Lower leg skin (tissue), 4 donors: ENCODE results near the gene CCDC136. TPM values are rescaled to one million over a fixed set of nuclear protein-coding genes. Genes with fewer than 3 reads are reported as not detected.

Experiments
- DNase-seq, 2 donors: peaks; one replicate each; pipeline ENCODE4 v3.0.0-alpha.2; 2019; ENCODE audit warnings: low spot score in 2 of 2
- H3K4me3 ChIP-seq: fragments of 200-600 bp; sonication (generic); 2 replicates; pipeline ENCODE4 v1.5.1; 2017; ENCODE audit warnings: mild to moderate bottlenecking, low read depth; ENCODE audit not compliant: poor library complexity, severe bottlenecking
- POLR2A ChIP-seq, 2 donors: fragments of 450-650 bp; IDR thresholded peaks; one replicate each; pipeline ENCODE4 v1.6.1; 2016 to 2017; ENCODE audit warnings: antibody characterized with exemption in 2 of 2, mild to moderate bottlenecking in 1 of 2, moderate library complexity in 1 of 2
- WGBS, 2 donors: methylation state at CpG; one replicate each; pipeline ENCODE4 v1.1.5; 2018; 5-methylcytosine and 5-hydroxymethylcytosine counted together
- intact Hi-C: fragments of 100-400 bp; cut with DNase I; formaldehyde crosslinking; loops from one replicate; pipeline ENCODE4 v1.15.0; 2023; ENCODE audit warnings: low total_unique reads
- total RNA-seq, 4 donors: library from RNA; depleted of rRNA; stranded (reverse); fragments of >200 nt; gene quantifications; one replicate each; pipeline ENCODE4 v1.1.0, GENCODE V29; 2016
- TF ChIP-seq, protein P1 (sequence below), 3 donors: fragments of 450-650 bp; IDR thresholded peaks; one replicate each; pipeline ENCODE4 v1.5.1; 2016; ENCODE audit warnings: antibody characterized with exemption in 3 of 3, mild to moderate bottlenecking in 3 of 3, moderate library complexity in 2 of 3

Gene CCDC136
- total RNA-seq, 4 donors from 2014 or later, result 1.4 to 2.3 (median 1.8) TPM; not detected in 1

DNA sequence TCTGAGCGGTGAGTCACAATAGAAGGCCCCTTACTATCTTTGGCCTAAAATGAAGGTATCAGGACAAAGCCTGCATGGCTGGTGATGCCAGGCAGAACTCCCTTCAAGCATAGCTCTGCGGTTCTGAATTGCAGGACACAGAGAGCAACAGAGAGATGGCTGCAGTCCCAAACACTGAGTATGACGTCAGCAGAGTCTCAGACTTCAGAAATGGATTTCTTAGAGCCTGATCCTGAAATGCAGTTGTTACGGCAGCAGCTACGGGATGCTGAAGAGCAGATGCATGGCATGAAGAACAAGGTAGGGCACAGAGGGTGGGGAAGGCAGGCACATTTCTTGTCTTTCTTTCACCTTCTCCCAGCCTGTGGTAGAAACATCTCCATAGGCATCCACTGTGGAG is 13.5 kb downstream of the CCDC136 start:
- WGBS, 2 donors, result 91 to 94% methylated on average over 5 of the region's 5 CpGs
- intact Hi-C loops, result no loop called here
- no peak for DNase-seq

DNA sequence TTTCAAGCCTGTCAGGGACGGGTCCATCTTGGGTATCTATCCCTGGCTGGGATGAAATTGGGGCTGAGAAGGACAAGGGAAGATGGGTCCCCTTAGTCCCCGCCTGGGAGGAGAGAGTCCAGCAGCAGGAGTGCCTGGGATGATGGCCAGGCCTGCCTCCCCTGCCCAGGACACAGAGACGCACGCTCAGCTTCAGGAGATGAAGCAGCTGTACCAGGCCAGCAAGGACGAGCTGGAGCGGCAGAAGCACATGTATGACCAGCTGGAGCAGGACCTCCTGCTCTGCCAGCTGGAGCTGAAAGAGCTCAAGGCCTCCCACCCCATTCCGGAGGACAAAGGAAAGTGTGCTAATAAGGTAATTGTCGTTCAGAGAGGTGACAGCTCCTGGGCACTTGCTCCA is 15.4 kb downstream of the CCDC136 start:
- TF ChIP-seq POLR2A (IDR thresholded peaks at IDR 0.05), result no peak
- TF ChIP-seq, protein P1, sequence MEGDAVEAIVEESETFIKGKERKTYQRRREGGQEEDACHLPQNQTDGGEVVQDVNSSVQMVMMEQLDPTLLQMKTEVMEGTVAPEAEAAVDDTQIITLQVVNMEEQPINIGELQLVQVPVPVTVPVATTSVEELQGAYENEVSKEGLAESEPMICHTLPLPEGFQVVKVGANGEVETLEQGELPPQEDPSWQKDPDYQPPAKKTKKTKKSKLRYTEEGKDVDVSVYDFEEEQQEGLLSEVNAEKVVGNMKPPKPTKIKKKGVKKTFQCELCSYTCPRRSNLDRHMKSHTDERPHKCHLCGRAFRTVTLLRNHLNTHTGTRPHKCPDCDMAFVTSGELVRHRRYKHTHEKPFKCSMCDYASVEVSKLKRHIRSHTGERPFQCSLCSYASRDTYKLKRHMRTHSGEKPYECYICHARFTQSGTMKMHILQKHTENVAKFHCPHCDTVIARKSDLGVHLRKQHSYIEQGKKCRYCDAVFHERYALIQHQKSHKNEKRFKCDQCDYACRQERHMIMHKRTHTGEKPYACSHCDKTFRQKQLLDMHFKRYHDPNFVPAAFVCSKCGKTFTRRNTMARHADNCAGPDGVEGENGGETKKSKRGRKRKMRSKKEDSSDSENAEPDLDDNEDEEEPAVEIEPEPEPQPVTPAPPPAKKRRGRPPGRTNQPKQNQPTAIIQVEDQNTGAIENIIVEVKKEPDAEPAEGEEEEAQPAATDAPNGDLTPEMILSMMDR (IDR thresholded peaks at IDR 0.05), result no peak
- intact Hi-C loops, result no loop called here
- WGBS, 2 donors, result 88 to 94% methylated on average over 8 of the region's 8 CpGs
- no peak for DNase-seq
- H3K4me3 ChIP-seq, result no peak overlapping the region

More for the DNA sequence above, 13.5 kb downstream of the CCDC136 start:
- TF ChIP-seq, protein P1 (IDR thresholded peaks at IDR 0.05), result no peak
- no peak for TF ChIP-seq POLR2A (IDR thresholded peaks at IDR 0.05)
- H3K4me3 ChIP-seq, result no peak overlapping the region

DNA sequence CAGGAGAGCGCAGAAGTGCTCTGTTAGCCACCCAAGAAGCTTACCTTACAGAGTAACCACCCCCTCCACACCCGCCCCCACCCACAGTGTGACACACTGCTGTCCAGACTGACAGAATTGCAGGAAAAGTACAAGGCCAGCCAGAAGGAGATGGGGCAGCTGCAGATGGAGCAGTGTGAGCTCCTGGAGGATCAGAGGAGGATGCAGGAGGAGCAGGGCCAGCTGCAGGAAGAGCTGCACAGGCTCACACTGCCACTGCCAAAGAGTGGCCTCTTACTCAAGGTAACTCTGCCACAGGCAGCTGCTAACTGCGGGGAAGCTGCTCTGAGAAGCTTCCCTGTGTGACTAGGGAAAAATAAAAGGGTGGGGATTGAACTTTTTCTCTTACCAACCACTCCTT is 17.6 kb downstream of the CCDC136 start:
- H3K4me3 ChIP-seq, result no peak overlapping the region
- 84 to 92% methylated on average over 3 of the region's 3 CpGs for WGBS, 2 donors
- intact Hi-C loops, result no loop called here
- TF ChIP-seq, protein P1 (IDR thresholded peaks at IDR 0.05), result no peak
- no peak for TF ChIP-seq POLR2A (IDR thresholded peaks at IDR 0.05)
- DNase-seq, result peak in 1 of 2 donors; percentile 29

DNA sequence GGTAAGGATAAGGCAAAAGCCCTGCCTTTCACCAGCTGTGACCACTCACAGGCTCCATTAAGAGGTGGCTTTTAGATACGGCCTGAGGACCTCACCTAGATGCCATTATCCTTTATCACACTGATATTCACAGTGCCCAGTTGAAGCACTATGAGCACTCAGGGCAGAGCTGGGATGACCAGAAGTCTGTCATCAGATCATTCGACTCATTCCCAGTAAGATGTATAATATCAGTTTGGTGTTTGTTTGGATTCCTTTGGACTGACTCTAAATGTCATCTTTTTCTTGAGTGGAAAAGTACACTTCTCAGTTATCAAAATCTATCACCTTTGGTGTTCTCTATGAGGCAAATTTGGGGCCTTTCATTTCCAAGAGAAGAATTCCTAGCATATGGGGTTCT is 18.7 kb downstream of the CCDC136 start:
- H3K4me3 ChIP-seq, result no peak overlapping the region
- intact Hi-C loops, result no loop called here
- WGBS, 2 donors, result 91 to 94% methylated on average over 2 of the region's 2 CpGs
- TF ChIP-seq, protein P1 (IDR thresholded peaks at IDR 0.05), result no peak
- no peak for TF ChIP-seq POLR2A (IDR thresholded peaks at IDR 0.05)
- DNase-seq, result no peak

DNA sequence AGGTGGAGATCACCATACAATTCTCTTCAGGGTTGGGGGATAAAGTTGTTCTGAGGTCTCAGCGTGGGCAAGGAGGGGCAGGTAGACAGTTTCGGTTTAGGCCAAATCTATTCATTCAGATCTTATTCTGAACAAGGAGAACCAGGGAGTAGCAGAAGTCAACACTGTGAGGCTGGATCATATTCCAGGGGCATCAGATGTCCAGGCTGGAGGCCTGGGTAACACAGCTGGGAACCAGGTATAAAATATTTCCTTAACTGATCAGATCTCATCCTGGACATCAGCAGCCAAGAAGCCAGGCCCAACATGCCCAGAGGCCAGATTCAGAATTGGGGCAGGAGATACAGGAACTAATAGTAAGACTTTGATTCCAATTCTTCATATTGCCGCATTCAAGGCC is 19.2 kb downstream of the CCDC136 start:
- 96 to 98% methylated on average over 3 of the region's 3 CpGs for WGBS, 2 donors
- DNase-seq, result no peak
- TF ChIP-seq POLR2A (IDR thresholded peaks at IDR 0.05), result no peak
- TF ChIP-seq, protein P1 (IDR thresholded peaks at IDR 0.05), result no peak
- no peak overlapping the region for H3K4me3 ChIP-seq
- intact Hi-C loops, result no loop called here
